ENCODE measurements around the gene POLDIP3.

GRCh38 chr22:42601879-42602465, 12.7 kb downstream of the POLDIP3 start:
- TF ChIP-seq EZH2 (IDR thresholded peaks at IDR 0.05; ENCODE audit: insufficient read depth, poor library complexity, severe bottlenecking) (no peak), EZH2phosphoT487 (IDR thresholded peaks at IDR 0.05; ENCODE audit: insufficient read depth, low read depth) (no peak)

Data from GM23248 (cell line).